ENCODE results near the gene NDOR1. TPM values are rescaled to one million over a fixed set of nuclear protein-coding genes. Genes with fewer than 3 reads are reported as not detected.

NDOR1 gene
- polyA plus RNA-seq, 3 donors = 4.4 to 26.9 (median 5.2) TPM

- no peak overlapping the region for H3K4me3 Mint-ChIP-seq
- intact Hi-C loops (cut with micrococcal nuclease) = no loop called here
These were observed 41.8 kb downstream of the NDOR1 start for GRCh38 chr9:137247135-137247915.

DNA sequence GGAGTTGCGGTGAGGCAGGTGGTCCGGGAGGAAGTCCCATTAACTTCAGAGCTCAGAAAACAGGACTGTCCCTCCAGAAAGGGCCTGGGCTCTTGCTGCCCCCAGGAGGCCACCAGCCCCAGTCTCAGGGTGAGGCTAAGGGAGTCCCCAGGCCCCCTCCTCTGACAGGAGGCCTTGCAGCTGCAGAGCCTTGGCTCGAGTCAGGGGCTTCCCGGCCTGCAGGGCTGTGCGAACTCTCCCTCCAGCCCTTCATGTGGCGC lies 42.3 kb downstream of the NDOR1 start:
- Histone ChIP-seq H3K9ac (ENCODE audit: insufficient read depth, low read length, poor library complexity, severe bottlenecking) (no peak overlapping the region), H3K9me3 (replicated peaks in 1 of 2; ENCODE audit: control insufficient read depth in 1 of 2, insufficient read depth in 1 of 2, low read length in 2 of 2) (no peaks in the 10 kb centered on the region), H3K27ac (ENCODE audit: low read depth in 1 of 2, low read length in 2 of 2) (no peak overlapping the region), H3K4me3 (replicated peaks in 1 of 3; ENCODE audit: low read depth in 2 of 3, low read length in 3 of 3) (no peak overlapping the region), H4K20me1 (ENCODE audit: insufficient read depth, low read length) (peaks cover 20% of the 10 kb centered on the region), H3K4me1 (ENCODE audit: control insufficient read depth in 1 of 2, insufficient read depth in 2 of 2, low read length in 2 of 2) (peaks cover 6 to 13% of the 10 kb centered on the region in 2 donors), H3K79me2 (ENCODE audit: insufficient read depth, low read length) (peaks cover 3% of the 10 kb centered on the region), H2AFZ (ENCODE audit: insufficient read depth, low read depth, low read length, poor library complexity, severe bottlenecking) (no peak overlapping the region), H3K27me3 (ENCODE audit: control insufficient read depth in 2 of 2, insufficient read depth in 2 of 2, low read length in 2 of 2) (no peaks in the 10 kb centered on the region), H3K36me3 (replicated peaks in 1 of 2; ENCODE audit: control insufficient read depth in 1 of 2, insufficient read depth in 2 of 2, low read length in 2 of 2) (peaks cover 9 to 10% of the 10 kb centered on the region in 2 donors), H3K4me2 (replicated peaks; ENCODE audit: extremely low read depth, low read length, poor library complexity, severe bottlenecking) (no peak overlapping the region)
- Mint-ChIP-seq H3K36me3 (peaks cover 7 to 10% of the 10 kb centered on the region in 2 donors), H3K4me1 (peaks cover 16% of the 10 kb centered on the region), H3K9me3 (no peaks in the 10 kb centered on the region), H3K27ac (no peak overlapping the region), H3K4me3 (no peak overlapping the region), H3K27me3 (ENCODE audit: low read depth in 3 of 3) (peaks cover 2 to 7% (median 6%) of the 10 kb centered on the region in 3 donors)
- intact Hi-C loops (cut with micrococcal nuclease) = no loop called here
- no peak for DNase-seq
- WGBS (ENCODE audit: insufficient coverage) = 100% methylated on average over 2 of the region's 6 CpGs
- TF ChIP-seq CTCF (IDR thresholded peaks at IDR 0.05) = no peak

More at GRCh38 chr9:137247135-137247915, 41.8 kb downstream of the NDOR1 start:
- H3K36me3 ChIP-seq (replicated peaks in 1 of 2; ENCODE audit: control insufficient read depth in 1 of 2, insufficient read depth in 2 of 2, low read length in 2 of 2) = peaks cover 14 to 15% of the 10 kb centered on the region in 2 donors
- H3K9me3 ChIP-seq (replicated peaks in 1 of 2; ENCODE audit: control insufficient read depth in 1 of 2, insufficient read depth in 1 of 2, low read length in 2 of 2) = no peaks in the 10 kb centered on the region
- peaks cover 8% of the 10 kb centered on the region for H3K79me2 ChIP-seq (ENCODE audit: insufficient read depth, low read length)
- DNase-seq = no peak
- no peak overlapping the region for H3K27ac Mint-ChIP-seq
- H3K4me1 Mint-ChIP-seq = peaks cover 21% of the 10 kb centered on the region
- H3K9me3 Mint-ChIP-seq = no peaks in the 10 kb centered on the region
- H3K4me3 ChIP-seq (replicated peaks in 1 of 3; ENCODE audit: low read depth in 2 of 3, low read length in 3 of 3) = no peak overlapping the region
- no peak overlapping the region for H3K4me2 ChIP-seq (replicated peaks; ENCODE audit: extremely low read depth, low read length, poor library complexity, severe bottlenecking)
- no peak overlapping the region for H3K9ac ChIP-seq (ENCODE audit: insufficient read depth, low read length, poor library complexity, severe bottlenecking)
- peaks cover 12 to 19% of the 10 kb centered on the region in 2 donors for H3K4me1 ChIP-seq (ENCODE audit: control insufficient read depth in 1 of 2, insufficient read depth in 2 of 2, low read length in 2 of 2)
- no peak overlapping the region for H3K27ac ChIP-seq (ENCODE audit: low read depth in 1 of 2, low read length in 2 of 2)
- H3K27me3 Mint-ChIP-seq (ENCODE audit: low read depth in 3 of 3) = peaks cover 2 to 7% (median 6%) of the 10 kb centered on the region in 3 donors
- TF ChIP-seq CTCF (IDR thresholded peaks at IDR 0.05) = no peak
- no peak overlapping the region for H2AFZ ChIP-seq (ENCODE audit: insufficient read depth, low read depth, low read length, poor library complexity, severe bottlenecking)
- H3K27me3 ChIP-seq (ENCODE audit: control insufficient read depth in 2 of 2, insufficient read depth in 2 of 2, low read length in 2 of 2) = no peaks in the 10 kb centered on the region
- peaks cover 13 to 15% of the 10 kb centered on the region in 2 donors for H3K36me3 Mint-ChIP-seq
- WGBS (ENCODE audit: insufficient coverage) = 86% methylated on average over 13 of the region's 20 CpGs
- H4K20me1 ChIP-seq (ENCODE audit: insufficient read depth, low read length) = peaks cover 25% of the 10 kb centered on the region

All from CD14-positive monocyte (primary cell).